ENCODE measurements around the gene FASLG.
"Not testable (repeated sequence)": the region's sequence is repeated elsewhere in the genome, so short reads cannot be mapped to it uniquely, and the experiment has no call there.

FASLG gene

DNA sequence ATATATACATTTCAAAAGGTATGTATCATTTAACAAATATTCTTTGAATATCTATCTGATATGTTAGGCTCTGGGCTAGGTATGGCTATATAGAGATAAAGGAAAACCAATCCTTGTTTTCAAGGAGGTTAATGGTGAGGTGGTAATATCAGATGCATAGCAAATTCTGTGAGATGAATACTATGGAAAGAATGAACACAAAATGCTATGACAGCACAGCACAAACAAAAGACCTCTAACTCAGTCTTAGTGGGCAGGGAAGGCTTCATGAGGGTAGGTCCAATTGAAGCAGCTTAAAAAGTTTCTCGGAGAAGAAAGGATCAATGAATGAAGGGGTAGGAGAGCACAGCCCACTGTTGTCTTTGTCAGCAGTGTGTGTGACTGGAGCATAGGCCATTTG lies 27.2 kb downstream of the FASLG start:
- no peak for DNase-seq

- DNase-seq = not testable (repeated sequence)
Observed at GRCh38 chr1:172688428-172689085, 29.7 kb downstream of the FASLG start.

DNA sequence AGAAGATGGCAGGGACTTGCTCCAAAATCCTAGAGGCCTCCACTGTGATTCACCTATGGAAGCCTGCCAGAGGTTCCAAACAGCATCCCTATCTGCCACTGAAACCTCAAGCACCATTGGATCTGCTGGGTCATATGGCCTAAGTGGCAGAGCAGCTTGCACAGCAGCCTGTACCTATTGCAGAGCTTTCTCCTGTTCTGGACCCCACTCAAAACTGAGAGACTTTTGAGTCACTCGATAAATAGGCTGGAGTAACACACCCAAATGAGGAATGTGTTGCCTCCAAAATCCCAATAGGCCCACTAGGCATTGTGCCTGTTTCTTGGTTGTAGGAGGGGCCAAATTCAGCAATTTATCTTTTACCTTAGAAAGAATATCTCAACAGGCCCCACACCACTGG lies 32.0 kb downstream of the FASLG start:
- DNase-seq = not testable (repeated sequence)

GRCh38 chr1:172697534-172698002 lies 38.7 kb downstream of the FASLG start:
- peak; percentile 73 for DNase-seq

GRCh38 chr1:172698224-172698623 lies 39.3 kb downstream of the FASLG start:
- DNase-seq = peak; percentile 47

DNA sequence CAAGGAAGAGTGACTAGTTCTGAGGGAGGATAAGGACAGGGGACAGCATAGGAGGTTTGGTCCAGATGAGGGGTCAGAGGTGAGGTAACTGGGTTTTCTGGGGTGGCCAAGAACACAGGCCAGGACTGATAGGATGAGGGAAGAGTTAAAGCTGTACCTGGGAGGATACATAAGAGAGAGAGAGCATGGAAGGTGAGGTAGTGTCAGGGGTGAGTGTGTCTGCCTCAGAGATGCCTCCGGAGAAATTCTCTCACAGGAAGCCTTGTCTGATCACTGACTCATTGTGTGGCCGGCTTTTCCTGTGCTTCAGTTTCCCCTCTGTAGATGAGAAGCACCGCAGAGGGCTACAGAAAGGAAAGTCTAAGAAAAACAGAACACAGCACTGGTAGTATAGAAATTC lies 40.2 kb downstream of the FASLG start:
- peak; percentile 89 for DNase-seq

DNA sequence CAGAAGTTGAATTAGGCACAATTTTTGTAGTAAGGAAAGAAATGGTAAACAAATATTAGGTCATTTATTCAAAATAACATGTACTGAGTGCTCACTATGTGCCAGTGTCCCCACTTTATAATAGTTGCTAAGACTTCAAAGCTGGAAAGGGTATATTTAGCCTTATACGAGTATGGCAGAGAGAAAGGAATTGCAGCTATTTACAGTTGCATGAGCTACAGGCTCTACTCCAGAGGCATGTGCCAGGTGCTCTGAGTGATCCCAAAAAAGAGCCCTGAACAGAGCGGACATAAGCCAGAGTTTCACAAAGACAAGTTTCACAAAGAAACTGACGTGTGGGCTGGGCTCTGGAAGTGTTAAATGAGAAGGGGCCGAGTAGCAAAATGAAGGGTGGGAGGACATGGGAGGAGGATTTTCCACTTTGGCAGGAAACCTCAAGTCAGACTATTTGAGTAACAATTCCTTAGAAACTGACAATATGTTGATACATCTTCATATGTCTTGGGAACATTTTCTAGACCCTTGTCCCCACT lies 40.9 kb downstream of the FASLG start:
- no peak for DNase-seq

DNA sequence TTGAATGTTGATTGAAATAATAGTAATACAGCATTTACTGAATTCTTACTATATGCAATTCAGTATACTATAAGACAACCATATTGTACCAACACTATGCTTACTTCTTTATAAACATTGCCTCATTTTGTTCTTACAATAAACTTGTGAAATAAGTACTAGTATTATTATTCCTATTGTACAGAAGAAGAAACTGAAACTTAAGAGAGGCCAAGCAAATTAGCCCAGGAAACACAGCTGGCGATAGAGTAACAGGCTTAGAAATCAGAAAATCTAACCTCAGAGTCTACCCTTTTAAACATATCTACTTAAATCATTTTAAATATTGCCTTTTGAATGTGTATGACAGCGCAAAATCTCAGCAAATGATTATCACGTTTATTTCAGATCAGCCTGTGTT lies 41.7 kb downstream of the FASLG start:
- no peak for DNase-seq

GRCh38 chr1:172704001-172704400 lies 45.1 kb downstream of the FASLG start:
- peak; percentile 51 for DNase-seq

GRCh38 chr1:172704420-172705210 lies 45.7 kb downstream of the FASLG start:
- DNase-seq = no peak

- peak; percentile 62 for DNase-seq
Observed at GRCh38 chr1:172708452-172708851, 49.5 kb downstream of the FASLG start.

GRCh38 chr1:172711558-172711957 lies 52.7 kb downstream of the FASLG start:
- DNase-seq = no peak

GRCh38 chr1:172713466-172713865 lies 54.6 kb downstream of the FASLG start:
- no peak for DNase-seq

All from CD4-positive, alpha-beta T cell treated with Interleukin-17A for 1 hour (primary cell).